Esophagus squamous epithelium (tissue), 4 donors: Measurements from ENCODE around the gene CREB3L2.

ENCODE experiments used
- CTCF ChIP-seq, 6 experiments: fragments of 450-650 bp in 4 of 6; fragments of 200-600 bp in 2 of 6; sonication (generic) in 2 of 6; IDR thresholded peaks; one replicate each; pipeline ENCODE4 v1.5.1; 2016 to 2019; ENCODE audit warnings: antibody characterized with exemption in 6 of 6, mild to moderate bottlenecking in 4 of 6, moderate library complexity in 4 of 6
- POLR2A ChIP-seq, 4 donors: fragments of 450-650 bp; IDR thresholded peaks; one replicate each; pipeline ENCODE4 v1.6.1; 2017; ENCODE audit warnings: antibody characterized with exemption in 4 of 4, mild to moderate bottlenecking in 4 of 4, moderate library complexity in 3 of 4

GRCh38 chr7:137877027-137877675, 124.7 kb downstream of the CREB3L2 start:
- TF ChIP-seq CTCF (IDR thresholded peaks at IDR 0.05) (no peak), POLR2A (IDR thresholded peaks at IDR 0.05) (no peak)
